GM23338 (cell line): ENCODE data around the gene GPATCH4. TPM values are rescaled to one million over a fixed set of nuclear protein-coding genes. Genes with fewer than 3 reads are reported as not detected.

Source experiments
- ATAC-seq: fragments of 200-7000 bp; cut with Tn5 transposase; 3 replicates; pipeline ENCODE4 v1.9.1; 2020
- DNase-seq: peaks from one replicate; pipeline ENCODE4 v3.0.0-alpha.2; 2015; ENCODE audit warnings: low spot score
- H2AFZ ChIP-seq: fragments of 200-600 bp; sonication (generic); 2 replicates; pipeline ENCODE4 v1.8.0; 2016; ENCODE audit warnings: antibody characterized with exemption, mild to moderate bottlenecking, moderate library complexity
- H3F3A ChIP-seq: fragments of 200-600 bp; sonication (generic); replicated peaks from 2 replicates; pipeline ENCODE4 v1.8.0; 2017; ENCODE audit warnings: antibody characterized with exemption, mixed run types, low read depth
- H3K27ac ChIP-seq: fragments of 200-600 bp; sonication (generic); 2 replicates; pipeline ENCODE4 v1.6.1; 2016; ENCODE audit warnings: low read depth
- H3K27me3 ChIP-seq: fragments of 200-600 bp; sonication (generic); 2 replicates; pipeline ENCODE4 v1.8.0; 2016; ENCODE audit warnings: mild to moderate bottlenecking, mixed run types, moderate library complexity; ENCODE audit not compliant: insufficient read depth
- H3K36me3 ChIP-seq: fragments of 200-600 bp; sonication (generic); 2 replicates; pipeline ENCODE4 v1.8.0; 2016; ENCODE audit warnings: mild to moderate bottlenecking; ENCODE audit not compliant: insufficient read depth
- H3K4me1 ChIP-seq: fragments of 200-600 bp; sonication (generic); 2 replicates; pipeline ENCODE4 v1.8.0; 2016; ENCODE audit warnings: mild to moderate bottlenecking, moderate library complexity; ENCODE audit not compliant: insufficient read depth
- H3K4me2 ChIP-seq: fragments of 200-600 bp; sonication (generic); 2 replicates; pipeline ENCODE4 v1.7.1; 2017; ENCODE audit warnings: mixed run types
- H3K4me3 ChIP-seq: fragments of 200-600 bp; sonication (generic); 2 replicates; pipeline ENCODE4 v1.6.1; 2016; ENCODE audit warnings: mixed run types
- H3K79me2 ChIP-seq: fragments of 200-600 bp; sonication (generic); replicated peaks from 2 replicates; pipeline ENCODE4 v1.8.0; 2017; ENCODE audit warnings: mild to moderate bottlenecking; ENCODE audit not compliant: insufficient read depth
- H3K9me2 ChIP-seq: fragments of 200-600 bp; sonication (generic); 2 replicates; pipeline ENCODE4 v1.8.0; 2017; ENCODE audit not compliant: insufficient read depth
- H4K20me1 ChIP-seq: fragments of 200-600 bp; sonication (generic); replicated peaks from 2 replicates; pipeline ENCODE4 v1.8.0; 2017; ENCODE audit warnings: mild to moderate bottlenecking; ENCODE audit not compliant: insufficient read depth
- H3K27ac Mint-ChIP-seq: 2 replicates; pipeline ENCODE4 v1.8.0; 2020; ENCODE audit warnings: inconsistent platforms, mild to moderate bottlenecking, moderate library complexity, mixed read lengths
- H3K27me3 Mint-ChIP-seq: 3 replicates; pipeline ENCODE4 v1.8.0; 2022; ENCODE audit warnings: low read depth, mild to moderate bottlenecking, moderate library complexity, mixed read lengths, inconsistent platforms; ENCODE audit not compliant: insufficient read depth, poor library complexity
- H3K36me3 Mint-ChIP-seq: 3 replicates; pipeline ENCODE4 v1.8.0; 2021; ENCODE audit warnings: low read depth, mild to moderate bottlenecking, inconsistent platforms, moderate library complexity, mixed read lengths
- H3K4me1 Mint-ChIP-seq: 3 replicates; pipeline ENCODE4 v1.8.0; 2020; ENCODE audit warnings: mild to moderate bottlenecking, inconsistent platforms, mixed read lengths
- H3K4me3 Mint-ChIP-seq: 3 replicates; pipeline ENCODE4 v1.8.0; 2021; ENCODE audit warnings: moderate library complexity, mild to moderate bottlenecking, inconsistent platforms, mixed read lengths
- H3K9me3 Mint-ChIP-seq: 3 replicates; pipeline ENCODE4 v1.8.0; 2020; ENCODE audit warnings: moderate library complexity, mild to moderate bottlenecking, inconsistent platforms, mixed read lengths
- CREB1 ChIP-seq: fragments of 250-450 bp; sonication (Bioruptor Pico); IDR thresholded peaks from 2 replicates; pipeline ENCODE4 v1.5.0; 2020; ENCODE audit warnings: low read depth, mild to moderate bottlenecking, moderate library complexity
- EZH2 ChIP-seq: fragments of 200-600 bp; sonication (generic); IDR thresholded peaks from one replicate; pipeline ENCODE4 v1.8.0; 2017; ENCODE audit warnings: antibody characterized with exemption, mild to moderate bottlenecking, low read depth; ENCODE audit not compliant: unreplicated experiment
- EZH2phosphoT487 ChIP-seq: fragments of 200-600 bp; sonication (generic); IDR thresholded peaks from one replicate; pipeline ENCODE4 v1.8.1; 2018; ENCODE audit warnings: antibody characterized with exemption; ENCODE audit not compliant: unreplicated experiment
- JUNB ChIP-seq: IDR thresholded peaks from one replicate; pipeline ENCODE4 v1.6.1; 2016; ENCODE audit warnings: antibody characterized with exemption; ENCODE audit not compliant: unreplicated experiment
- NANOG ChIP-seq: IDR thresholded peaks from 2 replicates; pipeline ENCODE4 v1.6.1; 2016; ENCODE audit warnings: antibody characterized with exemption, borderline replicate concordance
- POLR2AphosphoS5 ChIP-seq: IDR thresholded peaks from 2 replicates; pipeline ENCODE4 v1.6.1; 2016; ENCODE audit warnings: antibody characterized with exemption, low read depth
- STAT1 ChIP-seq: IDR thresholded peaks from one replicate; pipeline ENCODE4 v1.6.1; 2016; ENCODE audit warnings: antibody characterized with exemption; ENCODE audit not compliant: unreplicated experiment
- ZNF114 ChIP-seq: fragments of 250-450 bp; sonication (Bioruptor Pico); IDR thresholded peaks from 2 replicates; pipeline ENCODE4 v1.5.0; 2020; ENCODE audit warnings: mild to moderate bottlenecking, moderate library complexity
- ZNF331 ChIP-seq: fragments of 250-450 bp; sonication (Bioruptor Pico); IDR thresholded peaks from 2 replicates; pipeline ENCODE4 v1.5.0; 2020; ENCODE audit warnings: low read depth, mild to moderate bottlenecking, moderate library complexity
- polyA plus RNA-seq: library from polyadenylated mRNA; unstranded; fragments of >200 nt; fragmentation: Nextera tagmentation; extraction: Ambion mirVana; gene quantifications from 2 replicates; pipeline ENCODE4 v1.2.1, GENCODE V29; 2016
- total RNA-seq: library from RNA; depleted of rRNA; stranded (reverse); fragments of >200 nt; shearing (Covaris generic); gene quantifications from 2 replicates; pipeline ENCODE4 v1.2.3, GENCODE V29; 2014
- TF ChIP-seq, protein P1 (sequence below): fragments of 250-450 bp; sonication (Bioruptor Pico); IDR thresholded peaks from 2 replicates; pipeline ENCODE4 v1.5.0; 2020; ENCODE audit warnings: mild to moderate bottlenecking, moderate library complexity
- TF ChIP-seq, protein P2 (sequence below): IDR thresholded peaks from one replicate; pipeline ENCODE4 v1.6.1; 2018; ENCODE audit warnings: antibody characterized with exemption; ENCODE audit not compliant: unreplicated experiment

GPATCH4 gene
- total and polyA plus RNA-seq, 2 experiments from 2014 or later: 58.9 to 187 TPM

DNA sequence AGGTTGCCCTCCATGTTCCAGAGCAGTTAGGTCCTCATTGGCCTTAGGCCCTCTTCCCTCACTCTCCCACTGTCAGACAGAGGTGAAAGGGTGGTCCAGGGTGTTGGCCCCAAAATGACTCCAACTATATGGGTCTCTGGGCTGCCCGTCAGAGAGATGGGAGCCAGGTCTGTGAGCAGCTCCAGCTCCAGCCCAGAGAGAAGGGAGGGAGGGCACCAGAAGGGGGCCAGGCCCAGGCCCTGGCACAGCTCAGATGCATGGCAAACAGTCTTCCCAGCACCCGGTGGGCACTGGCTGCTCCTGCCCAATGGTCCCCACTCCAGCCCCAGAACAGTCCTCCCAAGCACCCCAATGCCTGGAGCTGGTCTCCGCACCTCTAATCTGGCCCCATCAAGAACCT lies 42.9 kb upstream of the GPATCH4 start:
- ATAC-seq (no peak), DNase-seq (no peak)
- Histone ChIP-seq H3K4me2 (no peak overlapping the region), H3F3A (peaks cover 12% of the 10 kb centered on the region; the same call in 1 of the 2 replicates), H3K27ac (no peak overlapping the region), H3K9me2 (no peaks in the 10 kb centered on the region), H3K4me3 (no peak overlapping the region), H3K79me2 (no peaks in the 10 kb centered on the region), H3K36me3 (no peaks in the 10 kb centered on the region), H3K27me3 (peaks cover 100% of the 10 kb centered on the region), H2AFZ (no peak overlapping the region), H4K20me1 (peaks cover 3% of the 10 kb centered on the region; the same call in 1 of the 2 replicates), H3K4me1 (peaks cover 13% of the 10 kb centered on the region)
- Mint-ChIP-seq H3K9me3 (no peaks in the 10 kb centered on the region), H3K4me3 (no peak overlapping the region), H3K27ac (no peak overlapping the region), H3K36me3 (no peaks in the 10 kb centered on the region; the same call in 2 of the 3 replicates), H3K4me1 (peaks cover 34% of the 10 kb centered on the region), H3K27me3 (peaks cover 65% of the 10 kb centered on the region)
- no peak for TF ChIP-seq POLR2AphosphoS5
- TF ChIP-seq CREB1 (CRISPR knock-in tag): no peak
- TF ChIP-seq, protein P1, sequence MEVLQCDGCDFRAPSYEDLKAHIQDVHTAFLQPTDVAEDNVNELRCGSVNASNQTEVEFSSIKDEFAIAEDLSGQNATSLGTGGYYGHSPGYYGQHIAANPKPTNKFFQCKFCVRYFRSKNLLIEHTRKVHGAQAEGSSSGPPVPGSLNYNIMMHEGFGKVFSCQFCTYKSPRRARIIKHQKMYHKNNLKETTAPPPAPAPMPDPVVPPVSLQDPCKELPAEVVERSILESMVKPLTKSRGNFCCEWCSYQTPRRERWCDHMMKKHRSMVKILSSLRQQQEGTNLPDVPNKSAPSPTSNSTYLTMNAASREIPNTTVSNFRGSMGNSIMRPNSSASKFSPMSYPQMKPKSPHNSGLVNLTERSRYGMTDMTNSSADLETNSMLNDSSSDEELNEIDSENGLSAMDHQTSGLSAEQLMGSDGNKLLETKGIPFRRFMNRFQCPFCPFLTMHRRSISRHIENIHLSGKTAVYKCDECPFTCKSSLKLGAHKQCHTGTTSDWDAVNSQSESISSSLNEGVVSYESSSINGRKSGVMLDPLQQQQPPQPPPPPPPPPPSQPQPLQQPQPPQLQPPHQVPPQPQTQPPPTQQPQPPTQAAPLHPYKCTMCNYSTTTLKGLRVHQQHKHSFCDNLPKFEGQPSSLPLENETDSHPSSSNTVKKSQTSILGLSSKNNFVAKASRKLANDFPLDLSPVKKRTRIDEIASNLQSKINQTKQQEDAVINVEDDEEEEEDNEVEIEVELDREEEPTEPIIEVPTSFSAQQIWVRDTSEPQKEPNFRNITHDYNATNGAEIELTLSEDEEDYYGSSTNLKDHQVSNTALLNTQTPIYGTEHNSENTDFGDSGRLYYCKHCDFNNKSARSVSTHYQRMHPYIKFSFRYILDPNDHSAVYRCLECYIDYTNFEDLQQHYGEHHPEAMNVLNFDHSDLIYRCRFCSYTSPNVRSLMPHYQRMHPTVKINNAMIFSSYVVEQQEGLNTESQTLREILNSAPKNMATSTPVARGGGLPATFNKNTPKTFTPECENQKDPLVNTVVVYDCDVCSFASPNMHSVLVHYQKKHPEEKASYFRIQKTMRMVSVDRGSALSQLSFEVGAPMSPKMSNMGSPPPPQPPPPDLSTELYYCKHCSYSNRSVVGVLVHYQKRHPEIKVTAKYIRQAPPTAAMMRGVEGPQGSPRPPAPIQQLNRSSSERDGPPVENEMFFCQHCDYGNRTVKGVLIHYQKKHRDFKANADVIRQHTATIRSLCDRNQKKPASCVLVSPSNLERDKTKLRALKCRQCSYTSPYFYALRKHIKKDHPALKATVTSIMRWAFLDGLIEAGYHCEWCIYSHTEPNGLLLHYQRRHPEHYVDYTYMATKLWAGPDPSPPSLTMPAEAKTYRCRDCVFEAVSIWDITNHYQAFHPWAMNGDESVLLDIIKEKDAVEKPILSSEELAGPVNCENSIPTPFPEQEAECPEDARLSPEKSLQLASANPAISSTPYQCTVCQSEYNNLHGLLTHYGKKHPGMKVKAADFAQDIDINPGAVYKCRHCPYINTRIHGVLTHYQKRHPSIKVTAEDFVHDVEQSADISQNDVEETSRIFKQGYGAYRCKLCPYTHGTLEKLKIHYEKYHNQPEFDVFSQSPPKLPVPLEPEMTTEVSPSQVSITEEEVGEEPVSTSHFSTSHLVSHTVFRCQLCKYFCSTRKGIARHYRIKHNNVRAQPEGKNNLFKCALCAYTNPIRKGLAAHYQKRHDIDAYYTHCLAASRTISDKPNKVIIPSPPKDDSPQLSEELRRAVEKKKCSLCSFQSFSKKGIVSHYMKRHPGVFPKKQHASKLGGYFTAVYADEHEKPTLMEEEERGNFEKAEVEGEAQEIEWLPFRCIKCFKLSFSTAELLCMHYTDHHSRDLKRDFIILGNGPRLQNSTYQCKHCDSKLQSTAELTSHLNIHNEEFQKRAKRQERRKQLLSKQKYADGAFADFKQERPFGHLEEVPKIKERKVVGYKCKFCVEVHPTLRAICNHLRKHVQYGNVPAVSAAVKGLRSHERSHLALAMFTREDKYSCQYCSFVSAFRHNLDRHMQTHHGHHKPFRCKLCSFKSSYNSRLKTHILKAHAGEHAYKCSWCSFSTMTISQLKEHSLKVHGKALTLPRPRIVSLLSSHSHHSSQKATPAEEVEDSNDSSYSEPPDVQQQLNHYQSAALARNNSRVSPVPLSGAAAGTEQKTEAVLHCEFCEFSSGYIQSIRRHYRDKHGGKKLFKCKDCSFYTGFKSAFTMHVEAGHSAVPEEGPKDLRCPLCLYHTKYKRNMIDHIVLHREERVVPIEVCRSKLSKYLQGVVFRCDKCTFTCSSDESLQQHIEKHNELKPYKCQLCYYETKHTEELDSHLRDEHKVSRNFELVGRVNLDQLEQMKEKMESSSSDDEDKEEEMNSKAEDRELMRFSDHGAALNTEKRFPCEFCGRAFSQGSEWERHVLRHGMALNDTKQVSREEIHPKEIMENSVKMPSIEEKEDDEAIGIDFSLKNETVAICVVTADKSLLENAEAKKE (CRISPR knock-in tag): no peak
- TF ChIP-seq ZNF114 (CRISPR knock-in tag): no peak

DNA sequence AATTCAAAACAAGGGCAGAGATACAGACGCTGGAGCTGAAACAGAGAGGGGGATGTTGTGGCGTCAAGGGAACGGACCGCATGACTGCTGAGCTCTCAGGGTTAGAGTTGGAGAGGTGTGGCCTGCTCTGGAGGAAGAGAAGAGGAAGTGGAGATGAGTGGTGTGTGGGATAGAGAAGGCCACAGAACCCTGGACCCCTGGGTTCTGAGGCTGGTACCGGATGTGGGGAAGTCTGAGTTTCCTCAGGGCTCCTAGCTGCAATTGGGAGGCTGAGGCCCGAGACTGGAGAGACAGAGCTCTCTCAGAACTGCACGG lies 42.5 kb upstream of the GPATCH4 start:
- Histone ChIP-seq H3K4me1 (peaks cover 13% of the 10 kb centered on the region), H3K36me3 (no peaks in the 10 kb centered on the region), H3F3A (peaks cover 12% of the 10 kb centered on the region; the same call in 1 of the 2 replicates), H3K27ac (no peak overlapping the region), H3K4me3 (no peak overlapping the region), H3K79me2 (no peaks in the 10 kb centered on the region), H2AFZ (no peak overlapping the region), H3K9me2 (no peaks in the 10 kb centered on the region), H3K27me3 (peaks cover 100% of the 10 kb centered on the region), H4K20me1 (peaks cover 3% of the 10 kb centered on the region; the same call in 1 of the 2 replicates), H3K4me2 (no peak overlapping the region)
- peaks cover 34% of the 10 kb centered on the region for H3K4me1 Mint-ChIP-seq
- H3K36me3 Mint-ChIP-seq: no peaks in the 10 kb centered on the region; the same call in 2 of the 3 replicates
- TF ChIP-seq CREB1 (CRISPR knock-in tag) (no peak), ZNF114 (CRISPR knock-in tag) (no peak), NANOG (no peak), ZNF331 (CRISPR knock-in tag) (no peak), POLR2AphosphoS5 (no peak), EZH2 (no peak), STAT1 (no peak), EZH2phosphoT487 (no peak), JUNB (no peak)
- TF ChIP-seq, protein P2, sequence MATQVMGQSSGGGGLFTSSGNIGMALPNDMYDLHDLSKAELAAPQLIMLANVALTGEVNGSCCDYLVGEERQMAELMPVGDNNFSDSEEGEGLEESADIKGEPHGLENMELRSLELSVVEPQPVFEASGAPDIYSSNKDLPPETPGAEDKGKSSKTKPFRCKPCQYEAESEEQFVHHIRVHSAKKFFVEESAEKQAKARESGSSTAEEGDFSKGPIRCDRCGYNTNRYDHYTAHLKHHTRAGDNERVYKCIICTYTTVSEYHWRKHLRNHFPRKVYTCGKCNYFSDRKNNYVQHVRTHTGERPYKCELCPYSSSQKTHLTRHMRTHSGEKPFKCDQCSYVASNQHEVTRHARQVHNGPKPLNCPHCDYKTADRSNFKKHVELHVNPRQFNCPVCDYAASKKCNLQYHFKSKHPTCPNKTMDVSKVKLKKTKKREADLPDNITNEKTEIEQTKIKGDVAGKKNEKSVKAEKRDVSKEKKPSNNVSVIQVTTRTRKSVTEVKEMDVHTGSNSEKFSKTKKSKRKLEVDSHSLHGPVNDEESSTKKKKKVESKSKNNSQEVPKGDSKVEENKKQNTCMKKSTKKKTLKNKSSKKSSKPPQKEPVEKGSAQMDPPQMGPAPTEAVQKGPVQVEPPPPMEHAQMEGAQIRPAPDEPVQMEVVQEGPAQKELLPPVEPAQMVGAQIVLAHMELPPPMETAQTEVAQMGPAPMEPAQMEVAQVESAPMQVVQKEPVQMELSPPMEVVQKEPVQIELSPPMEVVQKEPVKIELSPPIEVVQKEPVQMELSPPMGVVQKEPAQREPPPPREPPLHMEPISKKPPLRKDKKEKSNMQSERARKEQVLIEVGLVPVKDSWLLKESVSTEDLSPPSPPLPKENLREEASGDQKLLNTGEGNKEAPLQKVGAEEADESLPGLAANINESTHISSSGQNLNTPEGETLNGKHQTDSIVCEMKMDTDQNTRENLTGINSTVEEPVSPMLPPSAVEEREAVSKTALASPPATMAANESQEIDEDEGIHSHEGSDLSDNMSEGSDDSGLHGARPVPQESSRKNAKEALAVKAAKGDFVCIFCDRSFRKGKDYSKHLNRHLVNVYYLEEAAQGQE: no peak
- no peak for DNase-seq
- ATAC-seq: no peak
- H3K27me3 Mint-ChIP-seq: peaks cover 65% of the 10 kb centered on the region
- no peaks in the 10 kb centered on the region for H3K9me3 Mint-ChIP-seq
- H3K27ac Mint-ChIP-seq: no peak overlapping the region
- no peak overlapping the region for H3K4me3 Mint-ChIP-seq
